ENCODE measurements around the gene NAE1.

NAE1 gene

GRCh38 chr16:66856184-66856730 is 25.5 kb upstream of the NAE1 start:
- no peak for TF ChIP-seq CTCF (conservative IDR thresholded peaks at IDR 0.05)
- no peak overlapping the region for H3K27ac ChIP-seq

GRCh38 chr16:66853261-66854139 is 22.7 kb upstream of the NAE1 start:
- no peak for TF ChIP-seq CTCF (conservative IDR thresholded peaks at IDR 0.05)
- no peak overlapping the region for H3K27ac ChIP-seq

GRCh38 chr16:66851166-66851964 is 20.6 kb upstream of the NAE1 start:
- TF ChIP-seq CTCF (conservative IDR thresholded peaks at IDR 0.05): no peak
- H3K27ac ChIP-seq: no peak overlapping the region

GRCh38 chr16:66850115-66850815 is 19.5 kb upstream of the NAE1 start:
- TF ChIP-seq CTCF (conservative IDR thresholded peaks at IDR 0.05): no peak
- H3K27ac ChIP-seq: no peak overlapping the region

- TF ChIP-seq CTCF (conservative IDR thresholded peaks at IDR 0.05): no peak
- H3K27ac ChIP-seq: no peak overlapping the region
These were observed 18.8 kb upstream of the NAE1 start for GRCh38 chr16:66849549-66849948.

- no peak overlapping the region for H3K27ac ChIP-seq
- TF ChIP-seq CTCF (conservative IDR thresholded peaks at IDR 0.05): no peak
These were observed 18.2 kb upstream of the NAE1 start for GRCh38 chr16:66849021-66849420.

- no peak for TF ChIP-seq CTCF (conservative IDR thresholded peaks at IDR 0.05)
- H3K27ac ChIP-seq: no peak overlapping the region
These were observed 17.4 kb upstream of the NAE1 start for GRCh38 chr16:66848172-66848571.
